HG03045 (cell line): ENCODE data around the gene COL4A2.
A peak's percentile ranks its signal among the peaks of the same experiment; 100 is the strongest.
"Not testable (repeated sequence)": the region's sequence is repeated elsewhere in the genome, so short reads cannot be mapped to it uniquely, and the experiment has no call there.

Source experiments
- ATAC-seq: cut with Tn5 transposase; IDR thresholded peaks from one replicate; pipeline ENCODE4 v1.9.1; 2021; ENCODE audit warnings: mild to moderate bottlenecking, moderate library complexity; ENCODE audit not compliant: unreplicated experiment

Gene COL4A2

GRCh38 chr13:110449219-110450015, 142.3 kb downstream of the COL4A2 start:
- no peak for ATAC-seq

- no peak for ATAC-seq
Observed at GRCh38 chr13:110450016-110450900, 143.2 kb downstream of the COL4A2 start.

GRCh38 chr13:110450941-110451730, 144.1 kb downstream of the COL4A2 start:
- ATAC-seq, result no peak

- ATAC-seq, result not testable (repeated sequence)
Observed at GRCh38 chr13:110453091-110453490, 146.0 kb downstream of the COL4A2 start.

- ATAC-seq, result no peak
Observed at GRCh38 chr13:110453797-110454196, 146.7 kb downstream of the COL4A2 start.

GRCh38 chr13:110454227-110454859, 147.3 kb downstream of the COL4A2 start:
- no peak for ATAC-seq

- ATAC-seq, result no peak
Observed at GRCh38 chr13:110454956-110455355, 147.9 kb downstream of the COL4A2 start.

GRCh38 chr13:110455444-110455843, 148.4 kb downstream of the COL4A2 start:
- no peak for ATAC-seq

GRCh38 chr13:110455941-110456340, 148.9 kb downstream of the COL4A2 start:
- ATAC-seq, result peak; percentile 96

GRCh38 chr13:110456550-110456949, 149.5 kb downstream of the COL4A2 start:
- no peak for ATAC-seq

GRCh38 chr13:110457361-110457760, 150.3 kb downstream of the COL4A2 start:
- ATAC-seq, result no peak

- ATAC-seq, result no peak
Observed at GRCh38 chr13:110458017-110458416, 150.9 kb downstream of the COL4A2 start.

GRCh38 chr13:110458594-110459365, 151.7 kb downstream of the COL4A2 start:
- ATAC-seq, result no peak

- ATAC-seq, result no peak
Observed at GRCh38 chr13:110462091-110462490, 155.0 kb downstream of the COL4A2 start.

- ATAC-seq, result no peak
Observed at GRCh38 chr13:110463156-110463555, 156.1 kb downstream of the COL4A2 start.

- no peak for ATAC-seq
Observed at GRCh38 chr13:110463871-110464510, 156.9 kb downstream of the COL4A2 start.

- no peak for ATAC-seq
Observed at GRCh38 chr13:110464556-110465333, 157.7 kb downstream of the COL4A2 start.

GRCh38 chr13:110465696-110466095, 158.6 kb downstream of the COL4A2 start:
- ATAC-seq, result no peak
